ENCODE data around the gene PRICKLE2. TPM values are rescaled to one million over a fixed set of nuclear protein-coding genes. Genes with fewer than 3 reads are reported as not detected.

PRICKLE2 gene
- total and polyA plus RNA-seq, 10 of the 15 experiments (the other 5 are each of a cell fraction or from before 2014, with no cell fraction given): 0.11 to 2.6 (median 0.69) TPM

DNA sequence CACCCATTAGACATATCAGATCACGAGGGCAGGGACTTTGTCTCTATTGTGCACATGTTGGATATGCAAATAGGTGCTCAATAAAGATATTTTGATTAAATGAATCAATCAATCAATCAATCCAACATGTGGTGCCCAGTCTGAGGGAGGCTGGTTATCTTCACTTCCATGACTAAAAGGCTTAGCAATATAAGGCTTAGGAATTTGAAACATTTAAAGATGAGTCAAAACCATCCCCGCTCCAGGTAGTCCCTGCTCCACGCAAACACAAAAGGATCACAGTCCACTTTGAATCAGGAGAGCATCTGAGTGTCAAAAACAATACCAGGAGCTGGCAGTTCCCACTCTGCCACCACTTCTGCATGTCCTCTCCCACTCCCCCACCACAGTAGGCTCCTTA is 25.8 kb upstream of the PRICKLE2 start:
- ATAC-seq: no peak
- no peak for TF ChIP-seq NFYB (IDR thresholded peaks at IDR 0.05; ENCODE audit: insufficient read depth, low read depth, low read length)
- no peaks in the 10 kb centered on the region for H3K36me3 ChIP-seq (ENCODE audit: control insufficient read depth in 2 of 2, insufficient read depth in 2 of 2, low read length in 1 of 2)
- H3K4me1 ChIP-seq (ENCODE audit: control insufficient read depth, insufficient read depth, low read length): no peaks in the 10 kb centered on the region
- H3K4me2 ChIP-seq (ENCODE audit: control insufficient read depth, insufficient read depth): no peak overlapping the region
- WGBS (ENCODE audit: insufficient coverage, insufficient replicate concordance, low lambda C conversion rate, missing lambda C conversion rate): 39% methylated on average over 3 of the region's 3 CpGs
- in situ Hi-C loops (cut with MboI) (no loop called here), intact Hi-C loops (cut with micrococcal nuclease; ENCODE audit: unreplicated experiment) (no loop called here)
- no peaks in the 10 kb centered on the region for H4K20me1 ChIP-seq (ENCODE audit: control insufficient read depth, insufficient read depth)
- H3K4me3 ChIP-seq: no peak overlapping the region
- ChIA-PET POLR2A (no interaction called here), RAD21 (ENCODE audit: unreplicated experiment) (interaction anchor here (1.2 kb wide), 2 partner anchors 10 to 26 kb away, joined by 3 to 5 read pairs; partner anchors contain the start of gene PRICKLE2), CTCF (interaction anchor here (1.1 to 4.4 kb wide), 4 partner anchors 14 to 234 kb away, joined by 4 to 30 read pairs (median 17); partner anchors contain the start of gene PRICKLE2), SMC1A (ENCODE audit: uncharacterized antibody, unreplicated experiment) (interaction anchor here (0.9 to 5.9 kb wide), 5 partner anchors 9 to 70 kb away, joined by 3 to 45 read pairs (median 4); partner anchors contain the start of gene PRICKLE2)
- H3K27ac ChIP-seq (ENCODE audit: control insufficient read depth, insufficient read depth): no peak overlapping the region
- no peak overlapping the region for H3K9ac ChIP-seq (ENCODE audit: control insufficient read depth, insufficient read depth, low read length)
- H2AFZ ChIP-seq (ENCODE audit: control insufficient read depth, low read depth, low read length): no peak overlapping the region
- no peak for FAIRE-seq
- H3K27me3 ChIP-seq (replicated peaks in 1 of 2; ENCODE audit: control insufficient read depth in 2 of 2, insufficient read depth in 2 of 2, low read length in 1 of 2): no peaks in the 10 kb centered on the region
- H3K9me3 ChIP-seq (replicated peaks; ENCODE audit: control insufficient read depth, insufficient read depth, low read length): no peaks in the 10 kb centered on the region
- H3K79me2 ChIP-seq (ENCODE audit: control insufficient read depth, insufficient read depth, low read length): no peaks in the 10 kb centered on the region
- DNase-seq (ENCODE audit: low read depth, low spot score): no peak
- no TSS peak for BruUV-seq (replicated peaks)

- no peak overlapping the region for H3K27ac ChIP-seq (ENCODE audit: control insufficient read depth, insufficient read depth)
- H3K4me2 ChIP-seq (ENCODE audit: control insufficient read depth, insufficient read depth): no peak overlapping the region
- intact Hi-C loops (cut with micrococcal nuclease; ENCODE audit: unreplicated experiment) (loop anchor here (5.0 kb wide), 1 partner anchor 149 kb away; no protein-coding TSS in a partner anchor), in situ Hi-C loops (cut with MboI) (no loop called here)
- POLR2A ChIA-PET: interaction anchor here (0.7 to 1.3 kb wide), 3 partner anchors 27 to 143 kb away, joined by 3 to 4 read pairs (median 4); no protein-coding TSS in a partner anchor
- DNase-seq (ENCODE audit: low read depth, low spot score): peak; percentile 7
- no peaks in the 10 kb centered on the region for H3K4me1 ChIP-seq (ENCODE audit: control insufficient read depth, insufficient read depth, low read length)
- RAD21 ChIA-PET (ENCODE audit: unreplicated experiment): interaction anchor here (0.6 to 2.1 kb wide), 4 partner anchors 14 to 65 kb away, joined by 3 to 5 read pairs (median 3); partner anchors contain the start of gene PRICKLE2
- BruUV-seq (replicated peaks): no TSS peak
- no peaks in the 10 kb centered on the region for H3K36me3 ChIP-seq (ENCODE audit: control insufficient read depth in 2 of 2, insufficient read depth in 2 of 2, low read length in 1 of 2)
- no peak overlapping the region for H2AFZ ChIP-seq (ENCODE audit: control insufficient read depth, low read depth, low read length)
- no peaks in the 10 kb centered on the region for H3K27me3 ChIP-seq (replicated peaks in 1 of 2; ENCODE audit: control insufficient read depth in 2 of 2, insufficient read depth in 2 of 2, low read length in 1 of 2)
- H3K9ac ChIP-seq (ENCODE audit: control insufficient read depth, insufficient read depth, low read length): no peak overlapping the region
- no peaks in the 10 kb centered on the region for H3K79me2 ChIP-seq (ENCODE audit: control insufficient read depth, insufficient read depth, low read length)
- SMC1A ChIA-PET (ENCODE audit: uncharacterized antibody, unreplicated experiment): interaction anchor here (0.8 to 4.6 kb wide), 9 partner anchors 12 to 152 kb away, joined by 3 to 27 read pairs (median 3); partner anchors contain the start of gene PRICKLE2
- no peaks in the 10 kb centered on the region for H3K9me3 ChIP-seq (replicated peaks; ENCODE audit: control insufficient read depth, insufficient read depth, low read length)
- no peak for FAIRE-seq
- CTCF ChIA-PET: interaction anchor here (0.7 to 6.3 kb wide), 5 partner anchors 12 to 151 kb away, joined by 3 to 44 read pairs (median 3); partner anchors contain the start of gene PRICKLE2
- H4K20me1 ChIP-seq (ENCODE audit: control insufficient read depth, insufficient read depth): no peaks in the 10 kb centered on the region
- WGBS (ENCODE audit: insufficient coverage, insufficient replicate concordance, low lambda C conversion rate, missing lambda C conversion rate): 34% methylated on average over 4 of the region's 4 CpGs
- peak; percentile 76 for ATAC-seq
- no peak overlapping the region for H3K4me3 ChIP-seq
- TF ChIP-seq EP300 (IDR thresholded peaks at IDR 0.05; ENCODE audit: borderline replicate concordance in 1 of 2, control insufficient read depth in 1 of 2, low read depth in 2 of 2, low read length in 2 of 2): 0 out of 4 replicates have a peak, but pooled peaks of 1 of the 2 experiments have one; percentile 11
- TF ChIP-seq MEF2A (IDR thresholded peaks at IDR 0.05; ENCODE audit: insufficient read depth, low read depth, low read length): no peak
- TF ChIP-seq STAT1 (conservative IDR thresholded peaks at IDR 0.05): no peak
- TF ChIP-seq NR2F1 (conservative IDR thresholded peaks at IDR 0.05): peak; percentile 85
- peak; percentile 20 to 27; a peak in 2 of 4 replicates for TF ChIP-seq IKZF2 (IDR thresholded peaks at IDR 0.05)
- 0 out of 2 replicates have a peak, but pooled peaks have one; percentile 53 for TF ChIP-seq DPF2 (IDR thresholded peaks at IDR 0.05)
- TF ChIP-seq MTA2 (IDR thresholded peaks at IDR 0.05; ENCODE audit: low read depth): peak; percentile 93
- peak; percentile 81 for TF ChIP-seq PKNOX1 (IDR thresholded peaks at IDR 0.05)
- TF ChIP-seq, protein P1, sequence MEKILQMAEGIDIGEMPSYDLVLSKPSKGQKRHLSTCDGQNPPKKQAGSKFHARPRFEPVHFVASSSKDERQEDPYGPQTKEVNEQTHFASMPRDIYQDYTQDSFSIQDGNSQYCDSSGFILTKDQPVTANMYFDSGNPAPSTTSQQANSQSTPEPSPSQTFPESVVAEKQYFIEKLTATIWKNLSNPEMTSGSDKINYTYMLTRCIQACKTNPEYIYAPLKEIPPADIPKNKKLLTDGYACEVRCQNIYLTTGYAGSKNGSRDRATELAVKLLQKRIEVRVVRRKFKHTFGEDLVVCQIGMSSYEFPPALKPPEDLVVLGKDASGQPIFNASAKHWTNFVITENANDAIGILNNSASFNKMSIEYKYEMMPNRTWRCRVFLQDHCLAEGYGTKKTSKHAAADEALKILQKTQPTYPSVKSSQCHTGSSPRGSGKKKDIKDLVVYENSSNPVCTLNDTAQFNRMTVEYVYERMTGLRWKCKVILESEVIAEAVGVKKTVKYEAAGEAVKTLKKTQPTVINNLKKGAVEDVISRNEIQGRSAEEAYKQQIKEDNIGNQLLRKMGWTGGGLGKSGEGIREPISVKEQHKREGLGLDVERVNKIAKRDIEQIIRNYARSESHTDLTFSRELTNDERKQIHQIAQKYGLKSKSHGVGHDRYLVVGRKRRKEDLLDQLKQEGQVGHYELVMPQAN (conservative IDR thresholded peaks at IDR 0.05): no peak
- peak; percentile 69 for TF ChIP-seq IKZF1 (conservative IDR thresholded peaks at IDR 0.05)
- TF ChIP-seq MAX (IDR thresholded peaks at IDR 0.05; ENCODE audit: low read depth, low read length): no peak
Observed at GRCh38 chr3:64247991-64248646, 22.9 kb upstream of the PRICKLE2 start.

Measured in GM12878 (cell line).